Peyer's patch (tissue), 4 donors: Measurements from ENCODE around the gene NR2F2. TPM values are rescaled to one million over a fixed set of nuclear protein-coding genes. Genes with fewer than 3 reads are reported as not detected.

Source experiments
- DNase-seq, 3 donors: peaks; one replicate each; pipeline ENCODE4 v3.0.0-alpha.2; 2017 to 2019
- H3K27ac ChIP-seq, 4 donors: fragments of 200-600 bp; sonication (generic); one replicate each; pipeline ENCODE4 v1.5.1; 2016 to 2019
- H3K27me3 ChIP-seq, 2 donors: fragments of 200-600 bp; sonication (generic); one replicate each; pipeline ENCODE4 v1.5.1; 2019
- H3K36me3 ChIP-seq, 3 donors: fragments of 200-600 bp; sonication (generic); one replicate each; pipeline ENCODE4 v1.5.1; 2016 to 2019
- H3K4me1 ChIP-seq, 4 donors: fragments of 200-600 bp; sonication (generic); one replicate each; pipeline ENCODE4 v1.5.1; 2016 to 2019
- H3K4me3 ChIP-seq, 4 donors: fragments of 200-600 bp; sonication (generic); 1 replicate in 3 of 4; 2 replicates in 1 of 4; pipeline ENCODE4 v1.5.1; 2016 to 2019; ENCODE audit warnings: mild to moderate bottlenecking in 1 of 4
- H3K9me3 ChIP-seq, 4 donors: fragments of 200-600 bp; sonication (generic); one replicate each; pipeline ENCODE4 v1.5.1; 2016 to 2019; ENCODE audit warnings: mild to moderate bottlenecking in 1 of 4
- CTCF ChIP-seq, 6 experiments: fragments of 450-650 bp in 4 of 6; fragments of 200-600 bp in 2 of 6; sonication (generic) in 1 of 6; IDR thresholded peaks; one replicate each; pipeline ENCODE4 v1.5.1; 2017 to 2019; ENCODE audit warnings: antibody characterized with exemption in 6 of 6, mild to moderate bottlenecking in 3 of 6, moderate library complexity in 1 of 6
- POLR2A ChIP-seq, 2 donors: fragments of 450-650 bp; IDR thresholded peaks; one replicate each; pipeline ENCODE4 v1.5.1; 2017; ENCODE audit warnings: antibody characterized with exemption in 2 of 2, mild to moderate bottlenecking in 2 of 2, moderate library complexity in 2 of 2
- total RNA-seq, 4 donors: library from RNA; depleted of rRNA; stranded (reverse); fragments of >200 nt; gene quantifications; one replicate each; pipeline ENCODE4 v1.1.0, GENCODE V29; 2016

Gene NR2F2
- total RNA-seq, 4 donors from 2014 or later: 7.9 to 20.9 (median 15.3) TPM

- peak in 1 of 3 donors; percentile 35 for DNase-seq
- Histone ChIP-seq H3K27me3 (no peaks in the 10 kb centered on the region), H3K4me3 (peak overlapping the region in 2 of 4 donors; percentile 36 to 52), H3K4me1 (peaks cover 0 to 26% (median 0%) of the 10 kb centered on the region in 4 donors), H3K9me3 (no peaks in the 10 kb centered on the region), H3K27ac (peak overlapping the region; percentile 18 to 95 (median 76)), H3K36me3 (no peaks in the 10 kb centered on the region)
- TF ChIP-seq POLR2A (IDR thresholded peaks at IDR 0.05) (no peak), CTCF (IDR thresholded peaks at IDR 0.05) (no peak)
Observed at GRCh38 chr15:96348112-96349027, 17.9 kb downstream of the NR2F2 start.

GRCh38 chr15:96349034-96349856 lies 18.7 kb downstream of the NR2F2 start:
- H3K27ac ChIP-seq: peak overlapping the region in 3 of 4 donors; percentile 18 to 95 (median 34)
- peaks cover 0 to 20% (median 0%) of the 10 kb centered on the region in 4 donors for H3K4me1 ChIP-seq
- H3K9me3 ChIP-seq: no peaks in the 10 kb centered on the region
- H3K36me3 ChIP-seq: no peaks in the 10 kb centered on the region
- no peak for TF ChIP-seq POLR2A (IDR thresholded peaks at IDR 0.05)
- no peak for TF ChIP-seq CTCF (IDR thresholded peaks at IDR 0.05)
- no peaks in the 10 kb centered on the region for H3K27me3 ChIP-seq
- no peak for DNase-seq
- no peak overlapping the region for H3K4me3 ChIP-seq

GRCh38 chr15:96349857-96350720 lies 19.6 kb downstream of the NR2F2 start:
- H3K4me3 ChIP-seq: no peak overlapping the region
- peak overlapping the region in 1 of 4 donors; percentile 95 for H3K27ac ChIP-seq
- no peaks in the 10 kb centered on the region for H3K9me3 ChIP-seq
- no peaks in the 10 kb centered on the region for H3K36me3 ChIP-seq
- peaks cover 0 to 20% (median 0%) of the 10 kb centered on the region in 4 donors for H3K4me1 ChIP-seq
- DNase-seq: no peak
- H3K27me3 ChIP-seq: no peaks in the 10 kb centered on the region
- TF ChIP-seq POLR2A (IDR thresholded peaks at IDR 0.05) (no peak), CTCF (IDR thresholded peaks at IDR 0.05) (no peak)

- no peak for DNase-seq
- H3K27ac ChIP-seq: peak overlapping the region in 2 of 4 donors; percentile 51 to 95
- no peak for TF ChIP-seq CTCF (IDR thresholded peaks at IDR 0.05)
- H3K36me3 ChIP-seq: no peaks in the 10 kb centered on the region
- H3K9me3 ChIP-seq: no peaks in the 10 kb centered on the region
- peaks cover 0 to 16% (median 0%) of the 10 kb centered on the region in 4 donors for H3K4me1 ChIP-seq
- no peaks in the 10 kb centered on the region for H3K27me3 ChIP-seq
- H3K4me3 ChIP-seq: peak overlapping the region in 1 of 4 donors; percentile 22
Observed at GRCh38 chr15:96350934-96351724, 20.6 kb downstream of the NR2F2 start.
